Activated naive CD4-positive, alpha-beta T cell treated with anti-CD3 and anti-CD28 coated beads, Interleukin-2, amount 50 U/mL, for 16 hours (primary cell): ENCODE measurements around the gene HS6ST1.
"Not testable (repeated sequence)": the region's sequence is repeated elsewhere in the genome, so short reads cannot be mapped to it uniquely, and the experiment has no call there.

Source experiments
- DNase-seq: peaks from one replicate; pipeline ENCODE4 v3.0.0-alpha.2; 2020

HS6ST1 gene

GRCh38 chr2:128321784-128322714 lies 3.4 kb upstream of the HS6ST1 start:
- peak; percentile 83 for DNase-seq

GRCh38 chr2:128320906-128321771 lies 2.5 kb upstream of the HS6ST1 start:
- no peak for DNase-seq

DNA sequence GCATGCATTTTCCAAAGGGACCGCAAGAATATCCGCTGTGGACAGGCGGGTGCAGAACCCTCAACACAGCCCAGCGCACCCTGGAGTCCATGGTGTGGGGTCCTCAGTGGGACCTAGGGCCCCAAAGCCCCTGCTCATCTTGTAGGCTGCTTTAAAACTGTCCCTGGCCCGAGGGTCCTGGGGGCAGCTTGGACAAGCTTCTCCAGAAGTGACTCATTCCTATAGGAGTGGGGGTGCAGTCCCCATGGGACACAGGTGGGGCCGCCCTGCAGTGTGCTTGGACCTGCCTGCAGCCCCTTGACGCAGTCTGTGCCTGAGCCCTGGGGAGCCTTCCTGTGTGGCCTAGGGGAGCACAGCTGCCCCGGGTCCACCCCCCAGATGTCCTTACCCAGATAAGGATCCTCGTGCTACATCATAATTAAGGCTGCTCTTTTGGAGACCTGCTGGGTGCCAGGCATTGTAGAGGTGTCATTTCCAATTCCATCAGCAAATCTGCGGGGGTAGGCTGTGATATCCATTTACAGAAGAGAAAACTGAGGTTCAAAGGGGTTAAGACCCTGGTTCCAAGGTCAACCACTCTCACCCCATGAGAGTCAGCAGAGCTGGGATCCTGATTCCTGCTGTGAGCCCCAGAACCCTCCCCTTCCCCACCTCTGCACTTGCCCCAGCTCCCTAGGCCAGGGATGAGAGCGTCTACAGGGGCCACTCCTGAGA lies 1.7 kb upstream of the HS6ST1 start:
- no peak for DNase-seq

- DNase-seq = peak; percentile 8
Measured at GRCh38 chr2:128319631-128320191, 1.0 kb upstream of the HS6ST1 start.

DNA sequence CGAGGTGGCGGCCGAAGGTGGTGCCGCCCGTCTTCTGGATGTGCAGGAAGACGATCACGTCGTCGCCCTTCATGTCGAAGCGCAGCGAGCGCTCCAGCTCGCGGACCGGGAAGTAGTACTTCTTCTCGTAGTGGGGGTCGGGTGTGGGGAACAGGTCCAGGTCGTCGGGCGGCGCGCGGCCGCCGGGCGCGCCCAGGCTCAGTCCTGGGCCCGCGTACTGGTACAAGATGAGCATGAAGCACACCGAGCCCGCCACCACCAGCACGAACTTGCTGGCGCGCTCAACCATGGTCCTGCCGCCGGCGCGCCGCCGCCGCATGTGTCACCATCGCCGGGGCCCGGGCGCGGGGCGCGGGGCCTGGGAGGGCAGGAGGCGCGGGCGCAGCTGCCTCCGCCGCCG lies 423 bp downstream of the HS6ST1 start:
- DNase-seq = peak; percentile 44

- DNase-seq = not testable (repeated sequence)
Measured at GRCh38 chr2:128317899-128318225, 806 bp downstream of the HS6ST1 start.

- DNase-seq = peak; percentile 55
Measured at GRCh38 chr2:128317181-128317898, 1.3 kb downstream of the HS6ST1 start.

GRCh38 chr2:128316777-128317180 lies 1.9 kb downstream of the HS6ST1 start:
- no peak for DNase-seq

- peak; percentile 8 for DNase-seq
Measured at GRCh38 chr2:128315829-128316776, 2.6 kb downstream of the HS6ST1 start.

DNA sequence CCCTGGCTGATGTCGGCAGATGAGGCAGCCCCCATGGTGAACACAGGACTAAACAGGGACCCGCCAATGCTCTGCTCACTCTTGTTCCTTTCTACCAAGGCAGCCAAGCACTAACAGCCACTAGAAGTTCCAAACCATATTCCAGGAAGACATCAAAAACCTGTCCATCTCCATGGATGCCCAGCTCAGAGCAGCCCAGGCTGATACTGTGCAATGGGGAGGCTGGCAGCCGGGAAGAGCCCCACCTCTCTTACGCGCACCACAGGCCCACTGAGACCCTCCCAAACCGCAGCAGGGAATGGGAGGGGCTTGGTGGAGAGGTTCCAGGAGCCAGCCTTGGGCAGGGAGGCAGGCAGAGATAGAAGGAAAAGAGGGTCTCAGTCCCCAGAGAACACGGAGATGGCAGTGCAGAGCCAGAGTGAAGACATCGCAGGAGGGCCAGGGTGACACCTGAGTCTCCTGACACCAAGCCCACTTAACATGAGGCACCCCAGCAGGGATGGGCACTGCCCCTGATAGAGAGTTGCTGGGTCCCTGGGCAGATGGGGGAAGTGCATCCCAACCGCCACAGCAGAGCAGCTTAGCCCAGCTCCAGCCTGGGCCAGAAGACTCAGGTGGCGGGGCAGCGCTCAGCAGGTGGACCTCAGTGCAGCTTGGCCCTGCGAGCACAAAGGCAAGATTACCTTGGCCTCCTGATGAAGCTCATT lies 3.4 kb downstream of the HS6ST1 start:
- DNase-seq = no peak

DNA sequence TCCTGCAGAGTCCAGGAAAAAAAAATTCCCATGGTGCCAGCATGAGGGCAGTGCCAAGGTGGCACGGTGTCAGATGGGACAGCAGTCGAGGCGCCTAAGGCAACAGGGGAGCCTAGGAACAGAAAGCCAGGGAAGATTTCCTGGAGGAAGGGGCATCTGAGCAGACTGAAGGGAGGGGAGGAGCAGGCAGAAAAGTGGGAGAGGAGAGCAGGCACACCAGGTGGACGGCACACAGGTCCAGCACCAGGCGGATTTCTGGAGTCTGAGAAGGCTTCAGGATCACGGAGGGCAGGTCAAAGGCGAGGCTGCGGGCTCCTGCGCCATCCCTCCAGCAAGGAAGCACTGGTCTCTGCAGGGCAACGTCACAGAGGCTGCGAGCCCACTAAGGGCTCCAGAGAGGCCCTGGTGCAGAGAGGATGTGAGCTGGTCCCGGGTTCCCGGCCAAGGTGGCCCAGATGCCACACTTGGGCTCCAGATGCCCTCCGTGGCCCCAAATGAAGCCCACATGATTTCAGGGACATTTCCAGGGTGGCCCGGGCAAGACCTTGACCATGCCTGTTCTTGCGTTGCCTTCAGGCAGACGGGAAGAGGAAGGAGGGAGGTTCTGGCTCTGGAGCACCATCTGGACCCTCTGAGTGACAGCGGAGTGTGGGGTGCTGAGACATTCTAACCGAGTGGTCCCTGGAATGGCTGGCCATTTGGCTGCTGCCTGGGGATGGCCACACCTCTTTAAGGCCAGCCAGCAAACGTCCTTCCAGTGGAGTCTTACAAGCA lies 4.1 kb downstream of the HS6ST1 start:
- DNase-seq = peak; percentile 6

DNA sequence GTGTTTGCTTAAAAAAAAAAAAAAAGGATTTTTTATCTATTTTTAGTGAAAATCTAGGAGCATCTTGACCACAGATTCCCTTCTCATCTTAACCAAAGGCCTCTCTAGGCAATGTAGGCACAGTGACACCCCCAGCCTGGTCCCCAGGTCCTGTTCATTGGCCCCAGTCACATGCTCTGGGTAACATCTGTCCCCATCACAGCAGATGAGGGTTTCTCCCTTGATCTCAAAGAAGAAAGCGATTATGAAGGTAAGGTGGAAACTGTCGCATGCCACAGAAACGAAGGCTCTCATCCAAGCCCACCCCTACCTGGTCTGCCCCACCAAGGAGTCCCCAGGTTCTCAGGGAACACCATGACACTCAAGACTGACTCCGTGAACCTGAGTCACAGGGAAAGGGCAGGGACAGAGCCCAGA lies 4.7 kb downstream of the HS6ST1 start:
- peak; percentile 6 for DNase-seq

DNA sequence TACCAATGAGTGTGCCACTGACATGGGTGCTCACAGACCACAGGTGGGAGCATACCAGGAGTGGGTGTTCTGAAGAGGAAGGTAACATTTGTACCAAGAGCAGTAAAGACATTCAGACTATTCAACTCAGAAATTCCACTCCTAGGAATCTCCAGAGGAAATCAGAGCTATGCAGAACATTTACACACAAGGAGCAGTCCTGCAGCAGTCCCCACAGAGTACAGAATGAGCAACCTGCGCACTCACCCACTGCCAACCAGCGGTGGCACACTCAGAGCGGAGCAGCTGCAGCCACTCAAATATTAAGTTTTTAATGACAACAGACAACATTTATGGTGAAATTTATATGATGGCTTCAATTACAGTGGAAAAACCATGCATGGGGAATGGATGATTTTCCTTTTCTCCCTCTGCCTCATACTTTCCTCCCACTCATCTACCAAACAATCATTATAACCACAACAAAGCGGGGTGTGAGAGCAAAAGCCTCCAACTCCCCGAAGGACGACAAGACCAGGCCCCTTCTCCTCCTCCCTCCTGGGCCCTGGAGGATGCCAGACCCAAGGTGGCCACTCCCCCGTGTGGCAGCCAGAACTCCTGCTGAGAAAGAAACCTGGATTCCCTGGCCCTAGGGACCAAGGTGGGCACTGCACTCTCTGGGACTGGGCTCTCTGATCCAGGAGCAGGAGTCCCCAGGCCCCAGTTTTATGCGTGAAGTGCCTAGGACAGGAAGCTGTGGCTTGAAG lies 5.4 kb downstream of the HS6ST1 start:
- peak; percentile 15 for DNase-seq

DNA sequence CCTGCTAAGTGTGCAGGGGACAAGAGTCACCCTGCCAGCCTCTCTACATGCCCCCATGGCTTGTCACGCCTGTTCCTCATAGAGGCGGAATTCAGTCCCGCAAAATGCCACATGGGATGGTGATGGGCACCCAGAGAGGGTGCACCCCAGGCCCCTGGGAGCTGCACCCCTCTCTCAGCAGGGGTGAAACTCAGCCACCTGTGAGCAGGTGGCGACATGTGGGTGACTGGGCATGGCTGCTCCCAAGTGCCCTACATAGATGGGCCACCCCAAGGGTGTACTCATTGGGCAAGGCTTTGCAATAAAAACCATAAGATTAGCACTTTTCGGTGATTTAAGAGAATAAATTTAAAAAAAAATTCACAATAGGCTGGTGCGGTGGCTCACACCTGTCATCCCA lies 6.3 kb downstream of the HS6ST1 start:
- no peak for DNase-seq

GRCh38 chr2:128311755-128312341 lies 6.8 kb downstream of the HS6ST1 start:
- DNase-seq = peak; percentile 7

GRCh38 chr2:128311216-128311754 lies 7.4 kb downstream of the HS6ST1 start:
- DNase-seq = no peak

GRCh38 chr2:128310761-128311160 lies 7.9 kb downstream of the HS6ST1 start:
- no peak for DNase-seq
